HG03039 (cell line): Measurements from ENCODE around the gene DECR2.
"Not testable (repeated sequence)": the region's sequence is repeated elsewhere in the genome, so short reads cannot be mapped to it uniquely, and the experiment has no call there.

Source experiments
- ATAC-seq: cut with Tn5 transposase; IDR thresholded peaks from one replicate; pipeline ENCODE4 v1.9.1; 2021; ENCODE audit warnings: mild to moderate bottlenecking, moderate library complexity; ENCODE audit not compliant: unreplicated experiment

The DECR2 gene

DNA sequence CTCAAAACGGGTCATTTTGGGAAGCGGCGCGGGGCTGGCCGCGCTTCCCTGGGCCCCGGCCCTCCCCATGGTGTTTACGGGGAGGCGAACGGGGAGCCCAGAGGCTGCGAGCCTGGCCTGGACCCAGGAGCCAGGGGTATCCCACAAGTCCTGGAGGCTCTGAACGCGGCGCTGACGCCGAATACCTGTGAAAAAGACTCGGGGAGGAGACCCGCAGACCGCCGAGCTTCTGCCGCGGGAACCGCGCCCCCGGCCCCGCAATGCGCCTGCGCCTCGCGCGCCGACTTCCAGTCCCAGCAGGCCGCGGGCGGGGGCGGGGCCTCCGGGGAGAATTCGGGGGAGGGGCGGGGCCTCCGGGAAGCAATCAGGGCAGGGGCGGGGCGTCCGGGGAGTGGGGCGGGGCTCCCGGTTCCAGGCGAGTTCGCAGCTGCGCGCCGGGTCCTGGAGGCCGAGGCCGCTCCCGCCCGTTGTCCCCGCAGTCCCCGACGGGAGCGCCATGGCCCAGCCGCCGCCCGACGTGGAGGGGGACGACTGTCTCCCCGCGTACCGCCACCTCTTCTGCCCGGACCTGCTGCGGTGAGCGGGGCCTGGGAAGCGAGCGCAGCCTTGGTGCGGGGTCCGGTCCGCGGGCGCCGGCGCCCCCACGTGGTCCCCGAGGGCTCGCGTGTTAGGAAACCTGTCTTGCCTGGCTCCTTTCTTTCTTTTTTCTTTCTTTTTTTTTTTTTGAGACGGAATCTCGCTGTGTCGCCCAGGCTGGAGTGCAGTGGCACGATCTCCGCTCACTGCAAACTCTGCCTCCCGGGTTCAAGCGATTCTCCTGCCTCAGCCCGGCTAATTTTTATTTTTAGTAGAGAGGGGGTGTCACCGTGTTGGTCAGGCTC lies at the start of gene DECR2:
TSS of gene DECR2 (plus strand) at position 418 of the 881 bp plus-strand sequence. CDS start at position 497, 79 bp downstream.
- ATAC-seq, result peak; percentile 57

DNA sequence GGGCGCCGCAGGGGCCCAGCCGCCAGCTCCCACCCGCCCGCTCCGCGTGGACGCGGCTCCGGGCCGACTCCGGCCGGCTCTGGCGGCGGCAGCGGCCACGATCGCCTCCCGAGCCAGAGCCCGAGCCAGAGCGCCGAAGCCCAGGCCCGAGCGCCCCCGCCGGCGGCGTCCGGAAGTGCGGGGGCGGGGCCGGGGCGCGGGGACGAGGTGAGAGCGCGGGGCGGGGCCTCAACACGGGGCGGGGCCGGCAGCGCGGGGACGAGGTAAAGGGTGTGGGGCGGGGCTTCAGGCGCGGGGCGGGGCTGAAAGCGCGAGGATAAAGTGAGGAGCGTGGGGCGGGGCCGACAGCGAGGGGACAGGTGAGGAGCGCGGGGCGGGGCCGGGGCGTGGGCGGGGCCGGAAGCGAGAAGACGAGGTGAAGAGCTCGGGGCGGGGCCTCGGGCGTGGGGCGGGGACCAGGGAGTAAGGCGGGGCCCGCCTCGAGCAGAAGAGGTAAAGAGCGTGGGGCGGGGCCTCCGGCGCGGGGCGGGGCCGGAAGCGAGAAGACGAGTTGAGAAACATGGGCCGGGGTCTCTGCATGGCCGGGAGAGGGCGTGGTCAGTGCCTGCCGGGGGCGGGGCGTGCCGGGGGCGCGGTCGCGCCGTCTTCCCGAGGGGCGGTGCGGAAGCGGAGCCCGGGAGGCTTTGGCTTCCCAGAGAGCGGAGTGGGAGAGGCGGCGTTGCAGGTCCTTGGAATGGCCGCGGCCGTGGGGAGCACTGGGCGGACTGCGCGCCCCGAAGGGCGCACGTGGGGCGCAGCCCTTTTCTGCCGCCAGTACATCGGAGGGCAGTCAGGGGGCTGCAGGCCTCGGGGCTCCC lies 48.9 kb upstream of the DECR2 start, which contains the start of gene AXIN1:
TSS of gene AXIN1 (minus strand) at position 177 of the 857 bp plus-strand sequence. CDS start 5,698 bp downstream, outside the sequence.
- ATAC-seq, result peak; percentile 64

DNA sequence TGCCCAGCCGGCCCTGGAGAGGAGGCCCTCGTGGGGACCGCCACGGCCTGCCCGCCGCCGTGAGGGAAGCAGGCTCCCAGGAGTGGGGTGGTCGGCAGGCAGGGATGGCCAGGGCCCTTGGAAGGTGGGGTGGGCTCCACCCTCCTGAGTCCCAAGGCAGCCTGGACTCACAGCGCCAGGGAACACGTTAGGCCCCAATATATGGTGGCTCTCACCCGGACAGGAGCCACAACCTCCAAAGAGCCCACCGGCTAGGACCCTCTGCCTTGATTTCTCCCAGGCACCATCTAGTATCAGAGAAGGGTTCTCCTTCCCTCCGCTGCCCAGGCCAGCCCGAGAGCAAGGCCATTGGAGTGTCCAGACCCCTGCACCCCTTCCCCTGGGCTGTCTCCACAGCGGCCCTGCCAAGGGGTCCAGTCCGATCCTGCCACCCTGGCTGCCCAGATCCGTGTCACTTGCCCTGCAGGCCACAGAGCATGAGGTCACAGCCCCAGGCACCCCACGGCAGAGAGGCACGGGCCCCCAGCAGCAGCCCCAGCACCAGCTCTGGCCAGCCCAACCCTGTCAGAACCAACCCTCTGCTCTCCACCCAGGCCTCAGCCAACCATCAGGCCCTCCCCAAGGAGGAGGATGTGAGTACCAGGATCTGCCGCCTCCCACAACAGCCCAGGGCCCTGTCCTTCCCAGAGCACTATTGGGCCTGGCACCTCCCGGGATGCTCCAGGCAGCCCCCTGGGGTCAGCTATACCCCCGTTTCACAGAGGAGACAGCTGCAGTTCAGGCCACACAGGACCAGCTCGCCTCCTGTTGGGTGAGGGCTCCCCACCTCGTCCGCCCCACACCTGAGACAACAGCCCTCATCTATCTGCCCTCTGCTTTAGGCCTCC lies 48.0 kb upstream of the DECR2 start:
- ATAC-seq, result no peak

- ATAC-seq, result no peak
Measured at GRCh38 chr16:354291-354881, 47.3 kb upstream of the DECR2 start.

- no peak for ATAC-seq
Measured at GRCh38 chr16:354971-355461, 46.7 kb upstream of the DECR2 start.

GRCh38 chr16:356741-357140 lies 44.9 kb upstream of the DECR2 start:
- ATAC-seq, result no peak

- no peak for ATAC-seq
Measured at GRCh38 chr16:359067-359763, 42.5 kb upstream of the DECR2 start.

GRCh38 chr16:359871-360697 lies 41.6 kb upstream of the DECR2 start:
- ATAC-seq, result no peak

- ATAC-seq, result no peak
Measured at GRCh38 chr16:360698-361336, 40.9 kb upstream of the DECR2 start.

DNA sequence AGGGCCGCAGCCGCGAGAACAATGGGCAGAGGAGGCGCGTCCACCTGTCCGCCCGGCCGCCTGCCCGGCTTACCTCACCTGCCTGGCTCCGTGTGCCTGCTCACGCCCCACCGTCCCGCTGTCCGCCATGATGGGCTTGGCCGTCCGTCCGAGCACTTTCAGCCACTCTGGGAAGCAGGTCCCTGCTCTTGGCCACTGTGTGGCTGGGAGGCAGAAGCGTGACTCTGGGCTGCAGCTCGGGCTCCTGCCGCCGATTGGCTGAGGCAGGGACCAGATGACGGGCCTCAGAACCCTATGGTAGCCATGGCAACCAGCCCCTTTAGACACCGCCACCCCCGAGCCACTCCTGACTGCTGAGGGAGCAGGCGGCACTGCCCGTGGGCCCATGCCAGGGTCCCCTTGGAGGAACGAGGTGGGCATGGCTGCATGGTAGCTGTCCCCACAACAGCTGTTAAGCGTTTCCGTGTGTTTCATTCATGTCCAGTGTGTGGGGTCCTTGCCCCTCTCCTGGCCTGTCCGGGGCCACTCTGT lies 40.3 kb upstream of the DECR2 start:
- ATAC-seq, result no peak

- ATAC-seq, result no peak
Measured at GRCh38 chr16:361872-362701, 39.6 kb upstream of the DECR2 start.

DNA sequence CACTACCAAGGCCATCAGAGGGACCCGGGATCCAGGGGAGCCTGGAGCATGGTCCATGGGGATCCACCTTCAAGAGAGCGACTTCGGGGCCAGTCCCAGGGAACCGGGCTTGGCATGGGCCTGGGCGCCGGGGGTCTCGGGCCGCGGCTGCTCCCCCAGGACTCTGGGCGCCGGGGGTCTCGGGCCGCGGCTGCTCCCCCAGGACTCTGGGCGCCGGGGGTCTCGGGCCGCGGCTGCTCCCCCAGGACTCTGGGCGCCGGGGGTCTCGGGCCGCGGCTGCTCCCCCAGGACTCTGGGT lies 39.0 kb upstream of the DECR2 start:
- not testable (repeated sequence) for ATAC-seq

DNA sequence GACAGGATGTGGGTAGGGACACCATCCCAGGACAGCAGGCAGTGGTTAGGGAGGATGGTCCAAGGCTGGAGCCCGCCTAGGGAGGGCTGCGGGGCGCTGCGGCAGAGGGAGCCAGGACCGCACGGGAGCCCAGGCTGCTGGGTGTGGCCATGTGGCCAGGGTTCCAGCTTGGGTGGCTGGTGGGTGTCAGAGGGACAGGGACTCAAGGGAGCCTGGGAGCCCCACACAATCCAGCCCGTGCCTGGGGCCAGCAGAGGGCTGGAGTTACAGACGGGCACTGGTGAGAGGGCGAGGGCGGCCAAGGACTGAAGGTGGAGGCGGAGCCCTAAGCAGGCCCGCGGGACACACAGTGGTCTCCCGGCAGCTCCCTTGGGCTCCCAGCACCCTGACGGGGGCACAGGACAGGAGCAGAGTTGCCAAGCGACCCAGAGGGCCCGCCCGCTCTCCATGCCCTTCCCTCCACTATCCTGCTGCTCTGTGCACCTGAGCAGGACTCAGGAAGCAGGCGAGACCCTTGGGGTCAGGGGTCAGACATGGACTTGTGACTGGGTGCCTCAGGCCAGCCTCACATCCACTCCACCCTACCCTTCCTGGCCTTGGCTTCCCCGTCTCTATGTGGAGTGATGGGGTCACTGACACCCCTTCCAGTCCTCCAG lies 38.4 kb upstream of the DECR2 start:
- ATAC-seq, result no peak

- no peak for ATAC-seq
Measured at GRCh38 chr16:363766-364490, 37.8 kb upstream of the DECR2 start.

- ATAC-seq, result no peak
Measured at GRCh38 chr16:364595-365491, 36.8 kb upstream of the DECR2 start.
